ENCODE data around the gene ITGB7.

The ITGB7 gene

DNA sequence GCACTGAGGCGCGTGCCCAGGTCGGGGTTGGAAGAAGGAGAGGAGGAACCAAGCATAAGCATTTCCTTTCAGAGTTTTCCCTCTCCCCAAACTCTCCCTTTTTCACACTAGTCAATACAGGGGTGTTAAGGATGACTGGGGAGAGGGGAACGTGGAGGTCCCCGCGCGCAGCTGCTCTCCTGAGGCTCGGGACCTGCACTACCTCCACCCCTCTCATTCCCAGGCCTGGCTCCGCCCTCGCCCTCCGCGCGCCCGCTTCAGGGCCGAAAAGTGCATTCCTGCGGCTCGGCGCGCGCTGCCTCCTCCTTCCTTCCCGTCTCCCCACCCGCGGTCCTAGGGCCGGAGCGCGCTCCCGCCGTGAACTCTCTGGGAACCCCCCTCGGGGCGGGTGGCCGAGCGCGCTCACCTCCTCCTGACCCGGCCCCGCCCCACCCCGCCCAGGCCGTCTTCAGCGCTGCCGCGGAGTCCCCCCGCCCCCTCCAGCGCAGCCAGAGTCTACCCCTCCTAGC is 13.7 kb upstream of the ITGB7 start (continued):
- TF ChIP-seq, protein P1, sequence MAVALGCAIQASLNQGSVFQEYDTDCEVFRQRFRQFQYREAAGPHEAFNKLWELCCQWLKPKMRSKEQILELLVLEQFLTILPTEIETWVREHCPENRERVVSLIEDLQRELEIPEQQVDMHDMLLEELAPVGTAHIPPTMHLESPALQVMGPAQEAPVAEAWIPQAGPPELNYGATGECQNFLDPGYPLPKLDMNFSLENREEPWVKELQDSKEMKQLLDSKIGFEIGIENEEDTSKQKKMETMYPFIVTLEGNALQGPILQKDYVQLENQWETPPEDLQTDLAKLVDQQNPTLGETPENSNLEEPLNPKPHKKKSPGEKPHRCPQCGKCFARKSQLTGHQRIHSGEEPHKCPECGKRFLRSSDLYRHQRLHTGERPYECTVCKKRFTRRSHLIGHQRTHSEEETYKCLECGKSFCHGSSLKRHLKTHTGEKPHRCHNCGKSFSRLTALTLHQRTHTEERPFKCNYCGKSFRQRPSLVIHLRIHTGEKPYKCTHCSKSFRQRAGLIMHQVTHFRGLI (tag by site-specific recombination; IDR thresholded peaks at IDR 0.05): no peak
- TF ChIP-seq ZNF626 (tag by site-specific recombination; IDR thresholded peaks at IDR 0.05) (no peak), SP2 (tag by site-specific recombination; IDR thresholded peaks at IDR 0.05) (peak; percentile 70), ZNF76 (tag by site-specific recombination; IDR thresholded peaks at IDR 0.05; ENCODE audit: borderline replicate concordance, low read depth) (peak; percentile 46; the same call in 1 of the 2 replicates), ZNF677 (tag by site-specific recombination; IDR thresholded peaks at IDR 0.05) (no peak), ZNF544 (tag by site-specific recombination; IDR thresholded peaks at IDR 0.05) (no peak), TRIM28 (IDR thresholded peaks at IDR 0.05; ENCODE audit: borderline replicate concordance, low read length) (peak; percentile 57; the same call in 1 of the 2 replicates), MEIS1 (CRISPR knock-in tag; IDR thresholded peaks at IDR 0.05; ENCODE audit: borderline replicate concordance) (no peak), WT1 (tag by site-specific recombination; IDR thresholded peaks at IDR 0.05) (0 out of 2 replicates have a peak, but pooled peaks have one; percentile 17), SETDB1 (IDR thresholded peaks at IDR 0.05; ENCODE audit: insufficient read length, low read length) (no peak), ZNF175 (tag by site-specific recombination; IDR thresholded peaks at IDR 0.05) (no peak), BCL11A (tag by site-specific recombination; IDR thresholded peaks at IDR 0.05; ENCODE audit: low read depth) (peak; percentile 63; the same call in 1 of the 2 replicates), ZNF23 (tag by site-specific recombination; IDR thresholded peaks at IDR 0.05; ENCODE audit: borderline replicate concordance) (no peak), KLF10 (tag by site-specific recombination; IDR thresholded peaks at IDR 0.05) (0 out of 2 replicates have a peak, but pooled peaks have one; percentile 43), ZNF132 (tag by site-specific recombination; IDR thresholded peaks at IDR 0.05; ENCODE audit: borderline replicate concordance) (no peak), KLF16 (tag by site-specific recombination; IDR thresholded peaks at IDR 0.05) (peak; percentile 36; the same call in 1 of the 2 replicates), ZNF223 (tag by site-specific recombination; IDR thresholded peaks at IDR 0.05) (no peak), ZNF596 (tag by site-specific recombination; IDR thresholded peaks at IDR 0.05) (no peak), ZNF530 (tag by site-specific recombination; IDR thresholded peaks at IDR 0.05; ENCODE audit: low read depth) (no peak), ZNF10 (tag by site-specific recombination; IDR thresholded peaks at IDR 0.05) (0 out of 2 replicates have a peak, but pooled peaks have one; percentile 8), ZNF112 (tag by site-specific recombination; IDR thresholded peaks at IDR 0.05) (no peak), ZBTB48 (tag by site-specific recombination; IDR thresholded peaks at IDR 0.05) (no peak), ZBTB1 (tag by site-specific recombination; IDR thresholded peaks at IDR 0.05) (no peak)
- TF ChIP-seq, protein P2, sequence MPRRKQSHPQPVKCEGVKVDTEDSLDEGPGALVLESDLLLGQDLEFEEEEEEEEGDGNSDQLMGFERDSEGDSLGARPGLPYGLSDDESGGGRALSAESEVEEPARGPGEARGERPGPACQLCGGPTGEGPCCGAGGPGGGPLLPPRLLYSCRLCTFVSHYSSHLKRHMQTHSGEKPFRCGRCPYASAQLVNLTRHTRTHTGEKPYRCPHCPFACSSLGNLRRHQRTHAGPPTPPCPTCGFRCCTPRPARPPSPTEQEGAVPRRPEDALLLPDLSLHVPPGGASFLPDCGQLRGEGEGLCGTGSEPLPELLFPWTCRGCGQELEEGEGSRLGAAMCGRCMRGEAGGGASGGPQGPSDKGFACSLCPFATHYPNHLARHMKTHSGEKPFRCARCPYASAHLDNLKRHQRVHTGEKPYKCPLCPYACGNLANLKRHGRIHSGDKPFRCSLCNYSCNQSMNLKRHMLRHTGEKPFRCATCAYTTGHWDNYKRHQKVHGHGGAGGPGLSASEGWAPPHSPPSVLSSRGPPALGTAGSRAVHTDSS (tag by site-specific recombination; IDR thresholded peaks at IDR 0.05): no peak
- TF ChIP-seq, protein P3, sequence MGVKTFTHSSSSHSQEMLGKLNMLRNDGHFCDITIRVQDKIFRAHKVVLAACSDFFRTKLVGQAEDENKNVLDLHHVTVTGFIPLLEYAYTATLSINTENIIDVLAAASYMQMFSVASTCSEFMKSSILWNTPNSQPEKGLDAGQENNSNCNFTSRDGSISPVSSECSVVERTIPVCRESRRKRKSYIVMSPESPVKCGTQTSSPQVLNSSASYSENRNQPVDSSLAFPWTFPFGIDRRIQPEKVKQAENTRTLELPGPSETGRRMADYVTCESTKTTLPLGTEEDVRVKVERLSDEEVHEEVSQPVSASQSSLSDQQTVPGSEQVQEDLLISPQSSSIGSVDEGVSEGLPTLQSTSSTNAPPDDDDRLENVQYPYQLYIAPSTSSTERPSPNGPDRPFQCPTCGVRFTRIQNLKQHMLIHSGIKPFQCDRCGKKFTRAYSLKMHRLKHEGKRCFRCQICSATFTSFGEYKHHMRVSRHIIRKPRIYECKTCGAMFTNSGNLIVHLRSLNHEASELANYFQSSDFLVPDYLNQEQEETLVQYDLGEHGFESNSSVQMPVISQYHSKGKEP (tag by site-specific recombination; IDR thresholded peaks at IDR 0.05): 0 out of 2 replicates have a peak, but pooled peaks have one; percentile 6
- TF ChIP-seq, protein P4, sequence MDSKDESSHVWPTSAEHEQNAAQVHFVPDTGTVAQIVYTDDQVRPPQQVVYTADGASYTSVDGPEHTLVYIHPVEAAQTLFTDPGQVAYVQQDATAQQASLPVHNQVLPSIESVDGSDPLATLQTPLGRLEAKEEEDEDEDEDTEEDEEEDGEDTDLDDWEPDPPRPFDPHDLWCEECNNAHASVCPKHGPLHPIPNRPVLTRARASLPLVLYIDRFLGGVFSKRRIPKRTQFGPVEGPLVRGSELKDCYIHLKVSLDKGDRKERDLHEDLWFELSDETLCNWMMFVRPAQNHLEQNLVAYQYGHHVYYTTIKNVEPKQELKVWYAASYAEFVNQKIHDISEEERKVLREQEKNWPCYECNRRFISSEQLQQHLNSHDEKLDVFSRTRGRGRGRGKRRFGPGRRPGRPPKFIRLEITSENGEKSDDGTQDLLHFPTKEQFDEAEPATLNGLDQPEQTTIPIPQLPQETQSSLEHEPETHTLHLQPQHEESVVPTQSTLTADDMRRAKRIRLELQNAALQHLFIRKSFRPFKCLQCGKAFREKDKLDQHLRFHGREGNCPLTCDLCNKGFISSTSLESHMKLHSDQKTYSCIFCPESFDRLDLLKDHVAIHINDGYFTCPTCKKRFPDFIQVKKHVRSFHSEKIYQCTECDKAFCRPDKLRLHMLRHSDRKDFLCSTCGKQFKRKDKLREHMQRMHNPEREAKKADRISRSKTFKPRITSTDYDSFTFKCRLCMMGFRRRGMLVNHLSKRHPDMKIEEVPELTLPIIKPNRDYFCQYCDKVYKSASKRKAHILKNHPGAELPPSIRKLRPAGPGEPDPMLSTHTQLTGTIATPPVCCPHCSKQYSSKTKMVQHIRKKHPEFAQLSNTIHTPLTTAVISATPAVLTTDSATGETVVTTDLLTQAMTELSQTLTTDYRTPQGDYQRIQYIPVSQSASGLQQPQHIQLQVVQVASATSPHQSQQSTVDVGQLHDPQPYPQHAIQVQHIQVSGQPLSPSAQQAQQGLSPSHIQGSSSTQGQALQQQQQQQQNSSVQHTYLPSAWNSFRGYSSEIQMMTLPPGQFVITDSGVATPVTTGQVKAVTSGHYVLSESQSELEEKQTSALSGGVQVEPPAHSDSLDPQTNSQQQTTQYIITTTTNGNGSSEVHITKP (tag by site-specific recombination; IDR thresholded peaks at IDR 0.05): peak; percentile 97
- TF ChIP-seq, protein P5, sequence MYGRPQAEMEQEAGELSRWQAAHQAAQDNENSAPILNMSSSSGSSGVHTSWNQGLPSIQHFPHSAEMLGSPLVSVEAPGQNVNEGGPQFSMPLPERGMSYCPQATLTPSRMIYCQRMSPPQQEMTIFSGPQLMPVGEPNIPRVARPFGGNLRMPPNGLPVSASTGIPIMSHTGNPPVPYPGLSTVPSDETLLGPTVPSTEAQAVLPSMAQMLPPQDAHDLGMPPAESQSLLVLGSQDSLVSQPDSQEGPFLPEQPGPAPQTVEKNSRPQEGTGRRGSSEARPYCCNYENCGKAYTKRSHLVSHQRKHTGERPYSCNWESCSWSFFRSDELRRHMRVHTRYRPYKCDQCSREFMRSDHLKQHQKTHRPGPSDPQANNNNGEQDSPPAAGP (tag by site-specific recombination; IDR thresholded peaks at IDR 0.05): no peak
- TF ChIP-seq, protein P6, sequence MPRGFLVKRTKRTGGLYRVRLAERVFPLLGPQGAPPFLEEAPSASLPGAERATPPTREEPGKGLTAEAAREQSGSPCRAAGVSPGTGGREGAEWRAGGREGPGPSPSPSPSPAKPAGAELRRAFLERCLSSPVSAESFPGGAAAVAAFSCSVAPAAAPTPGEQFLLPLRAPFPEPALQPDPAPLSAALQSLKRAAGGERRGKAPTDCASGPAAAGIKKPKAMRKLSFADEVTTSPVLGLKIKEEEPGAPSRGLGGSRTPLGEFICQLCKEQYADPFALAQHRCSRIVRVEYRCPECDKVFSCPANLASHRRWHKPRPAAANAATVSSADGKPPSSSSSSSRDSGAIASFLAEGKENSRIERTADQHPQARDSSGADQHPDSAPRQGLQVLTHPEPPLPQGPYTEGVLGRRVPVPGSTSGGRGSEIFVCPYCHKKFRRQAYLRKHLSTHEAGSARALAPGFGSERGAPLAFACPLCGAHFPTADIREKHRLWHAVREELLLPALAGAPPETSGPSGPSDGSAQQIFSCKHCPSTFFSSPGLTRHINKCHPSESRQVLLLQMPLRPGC (tag by site-specific recombination; IDR thresholded peaks at IDR 0.05): 0 out of 2 replicates have a peak, but pooled peaks have one; percentile 73
- TF ChIP-seq, protein P7, sequence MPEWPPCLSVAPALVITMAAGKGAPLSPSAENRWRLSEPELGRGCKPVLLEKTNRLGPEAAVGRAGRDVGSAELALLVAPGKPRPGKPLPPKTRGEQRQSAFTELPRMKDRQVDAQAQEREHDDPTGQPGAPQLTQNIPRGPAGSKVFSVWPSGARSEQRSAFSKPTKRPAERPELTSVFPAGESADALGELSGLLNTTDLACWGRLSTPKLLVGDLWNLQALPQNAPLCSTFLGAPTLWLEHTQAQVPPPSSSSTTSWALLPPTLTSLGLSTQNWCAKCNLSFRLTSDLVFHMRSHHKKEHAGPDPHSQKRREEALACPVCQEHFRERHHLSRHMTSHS (tag by site-specific recombination; IDR thresholded peaks at IDR 0.05): no peak
